Occipital lobe (tissue), 2 donors: ENCODE measurements around the gene TMEM176B. TPM values are rescaled to one million over a fixed set of nuclear protein-coding genes. Genes with fewer than 3 reads are reported as not detected.

Experiments
- DNase-seq: peaks from one replicate; lab custom pipeline; 2025; lab: John Stamatoyannopoulos, UW
- total RNA-seq: library from RNA; depleted of rRNA; stranded (reverse); fragments of >200 nt; gene quantifications from one replicate; pipeline ENCODE4 v1.2.3, GENCODE V29; 2014

TMEM176B gene
- total RNA-seq, 1 donor from 2014 or later: 2.3 TPM

DNA sequence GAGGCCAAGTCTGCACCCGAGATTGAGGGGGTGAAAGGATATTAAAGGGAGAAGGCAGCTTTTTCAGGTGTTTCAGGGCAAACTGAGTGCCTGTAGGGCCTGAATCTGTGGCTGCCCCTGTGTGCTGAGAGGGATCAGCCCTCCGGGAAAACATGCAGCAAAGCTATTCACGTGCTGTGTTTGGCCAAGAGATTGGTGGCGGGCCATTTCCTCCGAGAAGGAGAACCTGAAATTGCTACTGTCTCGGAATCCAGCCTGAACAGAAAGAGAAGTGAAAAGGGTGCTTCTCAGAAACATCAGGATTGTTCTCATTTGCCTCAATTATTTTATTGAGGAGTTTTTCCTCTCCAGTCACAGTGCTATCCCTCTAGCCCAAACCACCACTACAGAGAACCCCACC is 46.9 kb downstream of the TMEM176B start:
- DNase-seq: no peak

DNA sequence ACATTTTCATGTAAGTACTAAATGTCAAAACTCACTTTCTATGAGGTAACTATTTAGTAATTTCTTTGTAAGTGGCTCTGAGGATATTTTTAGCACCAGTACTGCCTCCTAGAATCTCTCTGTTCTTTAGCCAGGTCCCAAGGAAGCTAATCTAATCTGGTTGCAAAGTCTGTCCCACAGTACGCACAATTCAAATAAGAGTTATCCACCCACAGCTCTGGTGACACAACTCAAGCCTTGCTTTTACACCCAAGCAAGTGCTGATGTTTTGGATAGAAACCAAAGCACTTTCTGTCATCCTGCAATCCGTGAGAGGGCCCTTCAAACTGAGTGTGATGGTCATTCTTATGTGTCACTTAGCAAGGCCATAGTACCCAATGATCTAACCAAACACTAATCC is 48.5 kb downstream of the TMEM176B start:
- no peak for DNase-seq

DNA sequence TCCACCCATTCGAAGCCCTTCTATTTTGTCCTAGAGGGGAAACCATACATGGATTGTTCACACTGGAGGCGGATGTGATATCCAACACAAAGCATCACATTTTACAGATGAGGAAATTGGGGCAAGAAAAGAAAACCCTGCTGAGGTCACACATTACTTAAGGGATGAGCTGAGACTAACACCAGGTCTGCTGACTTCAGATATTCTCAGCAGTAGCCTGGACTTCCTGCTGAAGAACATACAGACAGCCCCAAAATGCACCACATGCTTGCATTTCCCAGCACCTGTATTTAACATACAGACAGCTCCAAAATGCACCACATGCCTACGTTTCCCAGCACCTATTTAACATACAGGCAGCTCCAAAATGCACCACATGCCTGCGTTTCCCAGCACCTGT is 51.8 kb downstream of the TMEM176B start:
- no peak for DNase-seq

DNA sequence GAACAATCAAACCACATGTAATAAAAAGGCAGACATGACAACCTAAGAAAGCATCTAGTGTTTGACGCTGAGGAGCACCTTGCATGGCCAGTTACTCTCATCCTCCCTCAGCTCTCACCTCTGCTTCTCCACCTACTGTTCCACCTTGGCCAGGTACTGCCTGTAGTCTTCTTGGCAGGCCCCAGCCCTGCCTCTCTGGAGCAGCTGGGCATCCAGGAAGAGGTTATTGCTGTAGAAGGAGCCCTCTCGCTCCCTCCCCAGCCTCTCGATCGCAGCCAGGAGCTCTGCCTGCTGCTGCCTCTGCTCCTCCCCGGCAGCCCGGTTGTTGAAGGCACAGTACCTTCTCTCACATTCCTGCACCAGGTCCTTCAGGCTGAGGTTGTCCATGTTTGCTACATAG is 53.2 kb downstream of the TMEM176B start:
- DNase-seq: no peak

DNA sequence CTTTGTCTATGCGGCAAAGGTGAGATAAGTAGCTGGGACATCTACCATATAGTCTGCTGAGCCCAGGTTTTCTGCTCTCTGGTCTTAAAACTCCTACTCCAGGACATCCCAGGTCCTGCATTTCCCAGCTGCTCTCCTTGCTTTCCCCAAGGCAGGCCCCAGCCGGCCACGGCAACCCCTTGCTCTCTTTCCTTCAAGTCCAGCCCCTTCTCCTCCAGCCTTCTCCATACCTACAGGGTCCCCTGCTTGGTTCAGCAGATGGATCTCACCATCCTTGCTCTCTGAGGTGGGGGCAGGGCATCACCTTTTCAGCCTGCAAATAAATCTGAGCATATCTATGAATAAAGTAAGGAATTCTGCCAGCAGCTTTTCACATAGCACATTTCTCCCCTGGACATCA is 54.3 kb downstream of the TMEM176B start:
- no peak for DNase-seq

- no peak for DNase-seq
Observed at GRCh38 chr7:150745086-150745485, 55.1 kb downstream of the TMEM176B start.

DNA sequence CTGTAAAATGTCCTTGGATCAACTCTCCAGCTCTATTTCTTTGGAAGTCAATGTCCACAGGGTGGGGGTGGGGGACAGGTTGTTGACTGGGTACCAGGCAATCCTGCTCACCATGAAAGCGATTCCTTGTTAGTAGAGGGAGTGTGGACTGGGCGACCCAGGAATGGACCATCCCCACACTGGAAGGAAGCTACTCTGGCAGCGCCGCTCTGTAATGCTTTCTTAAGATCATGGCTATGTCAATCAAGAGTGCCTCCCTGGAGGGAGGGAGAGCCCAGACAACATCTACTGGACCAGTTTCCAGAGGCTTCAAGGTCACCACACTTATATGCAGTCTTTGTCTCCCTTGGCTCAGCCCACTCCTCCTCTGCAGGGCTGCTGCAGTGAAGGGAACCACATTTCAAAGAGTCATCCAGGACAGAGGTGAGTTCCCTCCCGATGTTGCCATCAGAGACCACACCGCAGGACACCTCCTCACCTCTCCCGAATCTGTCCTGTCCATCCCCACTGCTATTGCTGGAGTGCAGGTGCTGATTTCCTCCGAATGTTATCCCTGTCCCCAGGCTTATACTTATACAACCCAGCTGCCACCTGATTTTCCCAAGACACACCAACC is 56.0 kb downstream of the TMEM176B start:
- no peak for DNase-seq

GRCh38 chr7:150742286-150742968 is 57.7 kb downstream of the TMEM176B start:
- DNase-seq: no peak

Other genes starting within 250 kb of the TMEM176B start
- 11.4 TPM for gene GIMAP4, start 233.0 kb downstream of the TMEM176B start, total RNA-seq
- gene GIMAP6, start 168.0 kb downstream of the TMEM176B start, total RNA-seq: 5.5 TPM
- 4.4 TPM for gene GIMAP2, start 114.7 kb downstream of the TMEM176B start, total RNA-seq
- 0.94 TPM for gene GIMAP1, start 83.8 kb downstream of the TMEM176B start, total RNA-seq
- gene GIMAP5, start 62.9 kb downstream of the TMEM176B start, total RNA-seq: 3.7 TPM
- 0.47 TPM for gene TMEM176A, start 405 bp upstream of the TMEM176B start, total RNA-seq
- not detected for gene AOC1, start 52.2 kb upstream of the TMEM176B start, total RNA-seq
- 8.0 TPM for gene KCNH2, start 178.0 kb upstream of the TMEM176B start, total RNA-seq
- 0.78 TPM for gene NOS3, start 190.7 kb upstream of the TMEM176B start, total RNA-seq
- 1.9 TPM for gene ATG9B, start 224.1 kb upstream of the TMEM176B start, total RNA-seq
- gene ABCB8, start 228.1 kb upstream of the TMEM176B start, total RNA-seq: 24.3 TPM
- 0.62 TPM for gene ASIC3, start 248.2 kb upstream of the TMEM176B start, total RNA-seq